Adipocyte (in vitro differentiated cells): Measurements from ENCODE around the gene EDEM3.
A peak's percentile ranks its signal among the peaks of the same experiment; 100 is the strongest.

Experiments used
- DNase-seq: peaks from one replicate; pipeline ENCODE4 v3.0.0-alpha.2; 2015; ENCODE audit warnings: low read depth
- H3K27me3 ChIP-seq: replicated peaks from 2 replicates; pipeline ENCODE4 v1.7.0; 2013; ENCODE audit warnings: mild to moderate bottlenecking, low read length, moderate library complexity; ENCODE audit not compliant: control insufficient read depth, insufficient read depth
- H3K36me3 ChIP-seq: 2 replicates; pipeline ENCODE4 v1.7.0; 2013; ENCODE audit warnings: low read length, mild to moderate bottlenecking, moderate library complexity; ENCODE audit not compliant: control insufficient read depth, insufficient read depth, severe bottlenecking
- H3K4me1 ChIP-seq: 2 replicates; pipeline ENCODE4 v1.7.0; 2013; ENCODE audit warnings: mild to moderate bottlenecking, low read length, moderate library complexity; ENCODE audit not compliant: control insufficient read depth, insufficient read depth
- H3K4me3 ChIP-seq: 2 replicates; pipeline ENCODE4 v1.7.0; 2013; ENCODE audit warnings: mild to moderate bottlenecking, low read length, moderate library complexity
- H3K9ac ChIP-seq: 2 replicates; pipeline ENCODE4 v1.7.0; 2013; ENCODE audit warnings: mild to moderate bottlenecking, low read length, moderate library complexity
- H3K9me3 ChIP-seq: 2 replicates; pipeline ENCODE4 v1.7.0; 2013; ENCODE audit warnings: mild to moderate bottlenecking, low read length, moderate library complexity; ENCODE audit not compliant: control insufficient read depth

The EDEM3 gene, protein sequence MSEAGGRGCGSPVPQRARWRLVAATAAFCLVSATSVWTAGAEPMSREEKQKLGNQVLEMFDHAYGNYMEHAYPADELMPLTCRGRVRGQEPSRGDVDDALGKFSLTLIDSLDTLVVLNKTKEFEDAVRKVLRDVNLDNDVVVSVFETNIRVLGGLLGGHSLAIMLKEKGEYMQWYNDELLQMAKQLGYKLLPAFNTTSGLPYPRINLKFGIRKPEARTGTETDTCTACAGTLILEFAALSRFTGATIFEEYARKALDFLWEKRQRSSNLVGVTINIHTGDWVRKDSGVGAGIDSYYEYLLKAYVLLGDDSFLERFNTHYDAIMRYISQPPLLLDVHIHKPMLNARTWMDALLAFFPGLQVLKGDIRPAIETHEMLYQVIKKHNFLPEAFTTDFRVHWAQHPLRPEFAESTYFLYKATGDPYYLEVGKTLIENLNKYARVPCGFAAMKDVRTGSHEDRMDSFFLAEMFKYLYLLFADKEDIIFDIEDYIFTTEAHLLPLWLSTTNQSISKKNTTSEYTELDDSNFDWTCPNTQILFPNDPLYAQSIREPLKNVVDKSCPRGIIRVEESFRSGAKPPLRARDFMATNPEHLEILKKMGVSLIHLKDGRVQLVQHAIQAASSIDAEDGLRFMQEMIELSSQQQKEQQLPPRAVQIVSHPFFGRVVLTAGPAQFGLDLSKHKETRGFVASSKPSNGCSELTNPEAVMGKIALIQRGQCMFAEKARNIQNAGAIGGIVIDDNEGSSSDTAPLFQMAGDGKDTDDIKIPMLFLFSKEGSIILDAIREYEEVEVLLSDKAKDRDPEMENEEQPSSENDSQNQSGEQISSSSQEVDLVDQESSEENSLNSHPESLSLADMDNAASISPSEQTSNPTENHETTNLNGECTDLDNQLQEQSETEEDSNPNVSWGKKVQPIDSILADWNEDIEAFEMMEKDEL

GRCh38 chr1:184754476-184755225 lies at the start of gene EDEM3:
Gene EDEM3, minus strand, starts transcription at chr1:184754858. Its CDS starts 212 bp downstream, at chr1:184754646.
- peak within 1 kb of the TSS; percentile 90 for H3K4me3 ChIP-seq
- no peaks in the 10 kb centered on the region for H3K36me3 ChIP-seq
- no peaks in the 10 kb centered on the region for H3K27me3 ChIP-seq
- H3K9ac ChIP-seq, result peak within 1 kb of the TSS; percentile 91
- peaks cover 27% of the 10 kb centered on the region for H3K4me1 ChIP-seq
- peak; percentile 100 for DNase-seq
- H3K9me3 ChIP-seq, result no peaks in the 10 kb centered on the region

- no peaks in the 10 kb centered on the region for H3K9me3 ChIP-seq
- H3K9ac ChIP-seq, result no peak overlapping the region
- H3K4me1 ChIP-seq, result peaks cover 28% of the 10 kb centered on the region
- no peak for DNase-seq
- no peaks in the 10 kb centered on the region for H3K27me3 ChIP-seq
- H3K4me3 ChIP-seq, result no peak overlapping the region
- H3K36me3 ChIP-seq, result no peaks in the 10 kb centered on the region
Measured at GRCh38 chr1:184804220-184804619, 49.6 kb upstream of the EDEM3 start.

DNA sequence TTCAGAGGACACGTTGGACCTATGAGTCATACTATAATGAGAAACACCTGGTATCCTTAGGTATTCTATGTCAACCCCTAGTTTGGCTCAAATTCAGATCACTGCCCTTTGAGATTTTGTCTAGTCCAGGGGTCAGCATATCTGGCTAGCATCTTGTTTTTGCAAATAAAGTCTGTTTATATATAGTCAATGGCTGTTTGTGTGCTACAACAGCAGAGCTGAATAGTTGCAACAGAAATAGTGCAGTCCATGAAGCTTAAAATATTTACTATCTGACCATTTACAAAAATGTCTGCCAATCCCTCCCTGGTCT lies 48.5 kb upstream of the EDEM3 start:
- Histone ChIP-seq H3K4me3 (no peak overlapping the region), H3K36me3 (no peaks in the 10 kb centered on the region), H3K4me1 (peaks cover 28% of the 10 kb centered on the region), H3K9me3 (no peaks in the 10 kb centered on the region), H3K27me3 (no peaks in the 10 kb centered on the region), H3K9ac (no peak overlapping the region)
- DNase-seq, result peak; percentile 73

DNA sequence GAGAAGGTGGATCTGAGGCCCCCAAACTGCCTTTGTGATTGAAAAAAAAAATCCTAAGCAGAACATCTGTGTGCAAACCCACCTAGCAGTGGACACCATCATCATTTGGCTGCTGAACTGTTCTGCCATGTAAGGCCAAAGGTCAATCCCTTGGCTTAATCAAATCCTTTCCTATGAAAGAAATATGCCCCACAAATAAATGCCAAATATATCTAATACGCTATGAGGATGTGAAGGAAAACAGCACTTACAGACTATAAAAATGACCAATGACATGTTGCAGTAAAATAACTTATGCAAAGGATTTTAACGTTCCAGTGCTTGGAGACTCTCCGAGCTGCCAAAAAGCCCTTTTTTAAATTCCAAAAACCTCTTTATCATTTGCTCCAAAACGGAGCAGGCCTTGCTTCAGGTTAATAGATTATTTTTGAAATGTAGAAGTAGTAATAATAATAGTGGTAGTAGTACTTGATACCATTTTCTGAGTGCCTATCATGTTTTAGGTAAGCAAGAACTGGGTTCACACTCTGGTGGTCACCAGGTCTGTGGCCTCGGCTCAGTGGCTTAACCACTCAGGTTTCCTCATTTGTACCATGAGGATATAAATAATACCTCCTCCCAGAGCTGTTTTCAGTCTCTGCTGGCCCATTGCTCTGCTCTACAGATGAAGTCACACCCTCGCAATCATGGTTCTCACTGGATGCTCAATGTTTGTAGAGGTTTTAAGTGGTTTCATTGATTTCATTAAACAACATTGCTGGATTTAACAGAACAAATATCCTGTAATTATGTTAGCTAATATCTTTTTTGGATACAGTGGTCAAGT lies 47.9 kb upstream of the EDEM3 start:
- no peaks in the 10 kb centered on the region for H3K36me3 ChIP-seq
- H3K27me3 ChIP-seq, result no peaks in the 10 kb centered on the region
- DNase-seq, result no peak
- no peak overlapping the region for H3K9ac ChIP-seq
- H3K4me3 ChIP-seq, result no peak overlapping the region
- H3K9me3 ChIP-seq, result no peaks in the 10 kb centered on the region
- peaks cover 28% of the 10 kb centered on the region for H3K4me1 ChIP-seq

GRCh38 chr1:184801503-184801902 lies 46.8 kb upstream of the EDEM3 start:
- H3K36me3 ChIP-seq, result no peaks in the 10 kb centered on the region
- H3K9me3 ChIP-seq, result no peaks in the 10 kb centered on the region
- no peak overlapping the region for H3K4me3 ChIP-seq
- peaks cover 26% of the 10 kb centered on the region for H3K4me1 ChIP-seq
- DNase-seq, result peak; percentile 22
- H3K27me3 ChIP-seq, result no peaks in the 10 kb centered on the region
- H3K9ac ChIP-seq, result no peak overlapping the region

DNA sequence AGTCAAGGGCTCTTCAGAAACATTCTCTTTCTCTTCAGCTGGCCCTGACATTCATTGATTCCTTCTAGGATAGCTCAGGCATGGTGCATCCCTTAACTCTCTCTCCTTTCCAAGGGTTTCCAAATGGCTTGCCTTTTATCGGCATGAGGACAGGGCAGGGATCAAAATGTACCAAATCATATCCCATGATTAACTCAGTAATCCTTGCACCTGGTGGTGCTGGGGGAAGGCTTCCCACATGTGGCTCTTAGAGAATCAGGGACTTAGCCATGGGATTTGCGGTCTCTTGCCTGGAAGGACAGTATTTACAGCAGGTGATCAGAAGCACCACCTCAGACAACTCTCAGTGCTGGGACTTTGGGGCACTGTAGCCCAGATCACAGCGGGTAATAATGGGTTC lies 46.2 kb upstream of the EDEM3 start:
- no peak for DNase-seq
- Histone ChIP-seq H3K36me3 (no peaks in the 10 kb centered on the region), H3K9ac (no peak overlapping the region), H3K4me1 (peaks cover 21% of the 10 kb centered on the region), H3K9me3 (no peaks in the 10 kb centered on the region), H3K4me3 (no peak overlapping the region), H3K27me3 (no peaks in the 10 kb centered on the region)

DNA sequence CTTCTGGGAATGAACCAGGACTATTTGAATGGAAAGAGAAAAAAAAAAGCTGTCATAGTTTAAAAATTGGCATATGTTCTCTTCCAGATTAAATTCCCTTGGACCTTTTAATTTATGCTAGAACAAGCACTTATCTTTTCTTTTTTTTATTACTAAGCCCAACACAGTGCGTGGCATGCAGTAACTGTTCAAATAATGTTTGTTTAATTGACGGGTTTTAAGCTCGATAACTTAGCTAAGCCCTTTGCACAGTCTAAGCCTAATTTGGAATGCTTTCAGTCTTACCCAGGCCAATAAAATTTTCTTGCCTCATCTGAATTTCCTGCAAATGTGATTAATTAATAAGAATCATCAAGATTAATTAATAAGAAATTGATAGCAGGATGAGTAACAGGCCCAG lies 39.3 kb upstream of the EDEM3 start:
- Histone ChIP-seq H3K9ac (no peak overlapping the region), H3K36me3 (no peaks in the 10 kb centered on the region), H3K9me3 (no peaks in the 10 kb centered on the region), H3K4me1 (peaks cover 44% of the 10 kb centered on the region), H3K27me3 (no peaks in the 10 kb centered on the region), H3K4me3 (no peak overlapping the region)
- no peak for DNase-seq

DNA sequence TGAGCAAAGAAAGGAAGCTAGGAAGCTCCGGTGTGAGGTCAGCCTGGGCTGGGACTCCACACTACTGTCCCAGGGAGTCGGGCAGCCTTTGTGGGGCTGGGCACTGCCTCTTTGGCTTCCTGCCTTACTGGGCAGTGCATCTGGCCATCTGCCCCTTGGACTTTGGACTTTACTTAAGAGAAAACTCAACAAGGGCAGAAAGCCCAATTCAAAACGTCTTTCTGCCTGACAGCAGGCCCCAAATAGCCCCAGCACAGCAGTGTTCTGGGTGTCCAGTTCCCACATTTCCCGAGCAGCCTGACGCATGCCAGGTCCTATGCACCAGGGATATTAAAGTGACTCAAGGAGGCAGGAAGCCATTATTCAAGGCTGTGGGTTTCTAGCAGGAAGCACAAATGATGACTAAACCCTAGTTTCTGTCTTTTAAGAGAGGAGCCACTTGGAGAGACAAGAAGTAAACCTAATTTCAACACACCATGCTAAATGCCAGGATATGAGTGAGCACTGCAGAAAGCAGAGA lies 37.9 kb upstream of the EDEM3 start:
- DNase-seq, result peak; percentile 84
- Histone ChIP-seq H3K4me1 (peaks cover 44% of the 10 kb centered on the region), H3K27me3 (no peaks in the 10 kb centered on the region), H3K4me3 (peak overlapping the region; percentile 62), H3K9me3 (no peaks in the 10 kb centered on the region), H3K36me3 (no peaks in the 10 kb centered on the region), H3K9ac (peak overlapping the region; percentile 69)

DNA sequence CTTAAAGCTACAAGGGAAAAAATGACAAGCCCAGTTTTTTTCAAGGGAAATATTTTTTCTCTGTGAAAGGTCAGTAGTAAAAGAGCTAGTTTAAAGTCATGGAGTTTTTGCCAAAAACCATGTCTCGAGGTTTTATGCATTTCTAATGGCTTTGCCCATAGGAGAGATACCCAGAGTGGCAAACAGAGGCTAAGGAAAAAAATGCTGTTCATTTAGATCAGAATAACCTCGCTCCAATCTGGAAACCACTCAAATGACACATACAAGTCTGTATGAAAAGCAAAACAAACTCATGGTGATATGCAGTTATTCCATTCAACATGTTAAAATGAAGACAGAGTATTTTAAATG lies 36.9 kb upstream of the EDEM3 start:
- Histone ChIP-seq H3K9me3 (no peaks in the 10 kb centered on the region), H3K9ac (peak overlapping the region; percentile 69), H3K27me3 (no peaks in the 10 kb centered on the region), H3K4me3 (peak overlapping the region; percentile 62), H3K4me1 (peaks cover 44% of the 10 kb centered on the region), H3K36me3 (no peaks in the 10 kb centered on the region)
- peak; percentile 49 for DNase-seq

- Histone ChIP-seq H3K4me1 (peaks cover 44% of the 10 kb centered on the region), H3K9me3 (no peaks in the 10 kb centered on the region), H3K9ac (peak overlapping the region; percentile 69), H3K36me3 (no peaks in the 10 kb centered on the region), H3K4me3 (no peak overlapping the region), H3K27me3 (no peaks in the 10 kb centered on the region)
- DNase-seq, result no peak
Measured at GRCh38 chr1:184790642-184791549, 36.2 kb upstream of the EDEM3 start.
